ENCODE measurements around the gene TTLL11. TPM values are rescaled to one million over a fixed set of nuclear protein-coding genes. Genes with fewer than 3 reads are reported as not detected.

Gene TTLL11
- total RNA-seq, 1 experiment from 2014 or later, result 4.0 TPM

GRCh38 chr9:121865884-121866283, 227.2 kb downstream of the TTLL11 start:
- DNase-seq (ENCODE audit: extremely low read depth, low read depth), result no peak

GRCh38 chr9:121865060-121865459, 228.0 kb downstream of the TTLL11 start:
- DNase-seq (ENCODE audit: extremely low read depth, low read depth), result no peak

- DNase-seq (ENCODE audit: extremely low read depth, low read depth), result no peak
Measured at GRCh38 chr9:121863955-121864354, 229.2 kb downstream of the TTLL11 start.

- no peak for DNase-seq (ENCODE audit: extremely low read depth, low read depth)
Measured at GRCh38 chr9:121862371-121863332, 230.5 kb downstream of the TTLL11 start.

GRCh38 chr9:121861501-121862180, 231.5 kb downstream of the TTLL11 start:
- peak; percentile 37 for DNase-seq (ENCODE audit: extremely low read depth, low read depth)

GRCh38 chr9:121860744-121861143, 232.4 kb downstream of the TTLL11 start:
- DNase-seq (ENCODE audit: extremely low read depth, low read depth), result no peak

GRCh38 chr9:121860213-121860612, 232.9 kb downstream of the TTLL11 start:
- no peak for DNase-seq (ENCODE audit: extremely low read depth, low read depth)

DNA sequence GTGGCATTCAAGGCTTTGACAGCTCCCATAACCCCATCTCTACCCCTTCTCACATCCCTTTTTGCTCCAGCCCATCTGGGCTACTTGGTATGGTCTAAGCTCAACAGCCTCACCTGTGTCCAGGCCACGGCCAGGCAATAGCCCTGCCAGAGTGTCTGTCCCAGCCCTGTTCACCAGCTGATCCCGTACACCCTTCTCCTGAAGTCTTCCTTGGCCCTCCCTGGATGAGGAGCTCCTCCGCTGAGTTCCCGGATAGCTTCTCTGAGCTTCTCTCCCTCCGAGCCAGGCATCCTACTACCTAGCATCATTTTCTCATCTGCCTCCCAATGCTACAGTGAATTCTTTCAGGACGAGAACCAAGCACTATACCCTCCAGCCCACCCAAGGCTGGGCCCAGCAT, 233.5 kb downstream of the TTLL11 start:
- no peak for DNase-seq (ENCODE audit: extremely low read depth, low read depth)

DNA sequence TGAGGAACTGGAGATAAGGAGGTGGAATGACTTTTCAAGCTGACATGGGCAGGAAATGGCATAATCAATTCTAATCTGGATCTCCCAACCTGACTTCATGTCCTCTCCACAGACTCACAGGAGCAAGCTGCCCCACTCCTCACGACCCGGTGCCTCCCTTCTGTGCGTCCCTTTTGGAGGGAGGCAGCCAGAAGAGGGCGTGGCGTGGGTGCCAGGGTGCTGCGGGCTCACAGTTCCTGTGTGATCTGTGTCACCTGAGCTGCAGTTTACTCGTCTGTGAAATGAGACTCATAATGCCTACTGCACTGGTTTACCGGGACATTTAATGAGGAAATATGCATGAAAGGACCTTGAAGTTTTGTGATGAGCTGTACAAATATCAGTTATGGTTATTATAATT, 234.3 kb downstream of the TTLL11 start:
- no peak for DNase-seq (ENCODE audit: extremely low read depth, low read depth)

DNA sequence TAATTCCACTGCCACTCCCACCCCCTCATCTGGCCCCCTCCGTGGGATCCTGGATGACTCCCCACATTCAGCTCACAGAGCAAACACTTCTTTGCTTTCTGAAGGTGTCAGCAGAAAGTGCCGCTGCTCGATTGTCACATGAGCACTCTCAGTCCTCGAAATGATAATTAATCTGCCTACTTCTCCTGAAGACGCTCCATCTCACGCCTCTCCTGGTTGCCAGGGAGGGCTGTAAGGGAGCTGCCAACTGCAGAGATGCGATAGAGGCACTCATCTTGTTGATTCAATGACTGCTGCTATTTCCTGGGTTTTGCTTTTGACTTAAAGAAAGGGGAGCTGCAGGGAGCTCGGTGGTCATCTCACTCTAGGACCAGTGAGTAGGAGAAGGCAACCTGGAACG, 235.2 kb downstream of the TTLL11 start:
- no peak for DNase-seq (ENCODE audit: extremely low read depth, low read depth)

DNA sequence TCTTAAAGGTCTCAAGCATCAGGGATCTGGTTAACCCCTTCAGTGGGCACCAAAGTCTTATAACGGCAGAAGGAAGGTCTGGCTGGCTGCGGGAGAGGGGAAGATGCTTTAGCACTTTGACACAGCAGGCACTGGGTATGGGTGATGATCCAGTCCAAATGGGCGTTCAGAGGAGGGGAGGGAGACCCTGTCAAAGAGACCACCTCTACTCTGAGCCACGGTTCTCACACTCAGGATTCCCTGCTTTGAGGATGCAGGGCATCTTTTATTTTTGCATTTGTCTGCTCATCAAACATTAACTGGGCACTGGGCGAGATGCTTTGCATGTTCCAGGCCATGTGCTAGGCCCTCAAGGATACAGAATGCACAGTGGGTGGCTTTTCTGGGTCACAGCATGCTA, 237.6 kb downstream of the TTLL11 start:
- no peak for DNase-seq (ENCODE audit: extremely low read depth, low read depth)

GRCh38 chr9:121853617-121854395, 239.3 kb downstream of the TTLL11 start:
- DNase-seq (ENCODE audit: extremely low read depth, low read depth), result no peak

GRCh38 chr9:121852651-121853616, 240.2 kb downstream of the TTLL11 start:
- no peak for DNase-seq (ENCODE audit: extremely low read depth, low read depth)

- no peak for DNase-seq (ENCODE audit: extremely low read depth, low read depth)
Measured at GRCh38 chr9:121852241-121852640, 240.9 kb downstream of the TTLL11 start.

DNA sequence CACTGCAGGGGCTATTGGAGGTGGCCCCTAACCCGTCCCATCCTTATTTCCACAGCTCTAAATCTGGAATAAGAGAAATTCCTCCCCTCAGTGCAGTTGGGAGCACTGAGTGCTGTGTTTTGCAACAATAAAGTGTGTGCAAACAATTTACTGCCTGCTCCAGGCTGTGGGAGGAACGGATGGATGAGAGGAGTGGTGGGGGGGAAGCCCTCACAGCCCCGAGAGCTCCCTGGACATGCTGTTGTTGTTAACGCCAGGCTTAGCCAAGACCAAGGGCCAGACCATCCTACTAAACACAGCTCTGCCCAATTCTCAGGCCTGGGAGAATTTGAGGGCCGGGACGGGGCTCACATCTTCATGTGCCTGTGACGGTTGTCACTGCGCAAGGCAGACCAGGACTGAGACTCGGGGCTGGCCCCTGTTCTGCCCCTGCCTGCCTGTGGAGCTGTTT, 241.4 kb downstream of the TTLL11 start:
- no peak for DNase-seq (ENCODE audit: extremely low read depth, low read depth)

DNA sequence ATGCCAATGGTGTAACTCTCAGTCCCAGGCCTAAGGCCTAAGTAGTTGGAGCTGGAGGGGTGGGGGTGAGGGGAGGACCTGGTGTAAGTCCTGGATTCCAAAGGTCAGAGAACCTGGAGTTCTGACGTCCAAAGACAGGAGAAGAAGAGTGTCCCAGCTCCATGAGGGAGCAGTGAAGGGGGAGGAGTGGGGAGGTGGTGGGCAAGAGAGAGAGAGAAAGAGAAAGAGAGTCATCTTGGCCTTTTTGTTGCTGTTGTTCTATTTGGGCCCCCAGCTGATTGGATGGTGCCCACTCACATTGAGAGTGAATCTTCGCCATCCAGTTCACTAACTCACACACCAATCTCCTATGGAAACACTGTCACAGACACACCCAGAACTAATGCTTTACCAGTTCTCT, 242.7 kb downstream of the TTLL11 start:
- DNase-seq (ENCODE audit: extremely low read depth, low read depth), result no peak

DNA sequence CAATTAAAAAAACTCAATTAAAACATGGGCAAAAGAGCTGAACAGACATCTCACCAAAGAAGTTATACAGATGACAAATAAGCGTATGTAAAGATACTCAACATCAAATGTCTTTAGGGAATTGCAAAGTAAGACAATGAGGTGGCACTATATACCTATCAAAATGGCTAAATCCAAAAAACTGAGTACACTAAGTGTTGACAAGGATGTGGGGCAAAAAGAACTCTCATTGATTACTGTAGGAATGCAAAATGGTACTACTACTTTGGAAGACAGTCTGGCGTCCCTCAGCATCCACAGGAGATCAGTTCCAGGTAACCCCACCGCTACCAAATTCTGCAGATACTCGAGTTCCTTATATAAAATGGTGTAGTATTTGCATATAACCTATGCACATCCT, 243.6 kb downstream of the TTLL11 start:
- DNase-seq (ENCODE audit: extremely low read depth, low read depth), result no peak

- DNase-seq (ENCODE audit: extremely low read depth, low read depth), result no peak
Measured at GRCh38 chr9:121844562-121844961, 248.5 kb downstream of the TTLL11 start.

DNA sequence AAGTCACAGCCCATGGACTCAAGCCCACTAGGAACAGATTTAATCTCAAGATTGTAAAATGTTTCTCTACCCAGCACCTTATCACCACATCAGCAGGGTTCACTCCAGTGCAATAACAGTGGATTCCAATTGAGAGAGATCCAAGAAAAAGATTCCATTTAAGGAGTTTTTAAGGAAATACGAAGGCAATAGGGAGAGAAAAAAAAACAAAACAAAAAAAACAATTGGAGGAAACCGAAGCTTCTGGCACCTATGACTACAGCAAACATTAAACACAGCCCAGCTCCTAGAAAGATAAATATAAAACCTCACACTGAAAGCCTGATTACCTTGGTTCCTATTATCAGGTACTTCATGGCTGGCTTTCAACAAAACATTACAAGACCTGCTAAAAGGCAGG, 249.0 kb downstream of the TTLL11 start:
- DNase-seq (ENCODE audit: extremely low read depth, low read depth), result no peak

- DNase-seq (ENCODE audit: extremely low read depth, low read depth), result no peak
Measured at GRCh38 chr9:121842612-121842978, 250.5 kb downstream of the TTLL11 start.
